ENCODE results near the gene TAGLN3. TPM values are rescaled to one million over a fixed set of nuclear protein-coding genes. Genes with fewer than 3 reads are reported as not detected.
"Not testable (repeated sequence)": the region's sequence is repeated elsewhere in the genome, so short reads cannot be mapped to it uniquely, and the experiment has no call there.

Gene TAGLN3
- total and polyA plus RNA-seq, 2 experiments from 2014 or later = 1.6 TPM

DNA sequence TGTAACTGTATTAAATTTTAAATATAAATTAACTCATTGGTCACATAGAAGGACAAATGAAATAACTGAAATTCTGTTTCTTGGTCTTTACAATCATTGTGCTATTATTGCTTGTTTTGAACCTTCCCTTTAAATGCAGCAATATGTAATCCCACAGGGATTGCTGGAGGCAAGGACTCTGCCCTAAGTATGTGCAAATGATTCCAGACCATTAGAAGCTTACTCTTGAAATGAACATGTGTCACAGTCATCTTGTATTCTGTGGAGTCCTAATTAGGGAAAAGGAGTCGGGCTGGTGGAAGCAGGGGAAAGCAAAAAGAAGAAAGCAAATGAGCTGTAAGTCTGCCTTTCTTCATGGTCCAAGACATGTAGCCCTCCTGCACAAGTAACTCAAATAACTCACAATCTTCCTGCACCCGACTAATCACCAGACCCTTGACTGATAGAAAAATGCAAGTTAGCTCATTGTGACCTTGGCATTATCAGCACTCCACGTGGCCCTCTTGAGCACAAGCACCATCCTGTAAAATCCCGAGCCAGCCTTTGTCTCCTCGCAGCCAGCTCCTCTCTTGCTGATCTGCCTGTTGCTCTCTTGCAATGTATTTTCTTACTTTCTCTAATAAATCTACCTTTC is 33.5 kb downstream of the TAGLN3 start:
- Histone ChIP-seq H3K27me3 (peaks cover 5% of the 10 kb centered on the region), H3K9me3 (ENCODE audit: low read depth) (no peaks in the 10 kb centered on the region), H3K4me3 (no peak overlapping the region), H3K27ac (no peak overlapping the region), H3K4me1 (ENCODE audit: low read depth) (peaks cover 33% of the 10 kb centered on the region), H3K36me3 (no peaks in the 10 kb centered on the region)
- TF ChIP-seq, protein P1, sequence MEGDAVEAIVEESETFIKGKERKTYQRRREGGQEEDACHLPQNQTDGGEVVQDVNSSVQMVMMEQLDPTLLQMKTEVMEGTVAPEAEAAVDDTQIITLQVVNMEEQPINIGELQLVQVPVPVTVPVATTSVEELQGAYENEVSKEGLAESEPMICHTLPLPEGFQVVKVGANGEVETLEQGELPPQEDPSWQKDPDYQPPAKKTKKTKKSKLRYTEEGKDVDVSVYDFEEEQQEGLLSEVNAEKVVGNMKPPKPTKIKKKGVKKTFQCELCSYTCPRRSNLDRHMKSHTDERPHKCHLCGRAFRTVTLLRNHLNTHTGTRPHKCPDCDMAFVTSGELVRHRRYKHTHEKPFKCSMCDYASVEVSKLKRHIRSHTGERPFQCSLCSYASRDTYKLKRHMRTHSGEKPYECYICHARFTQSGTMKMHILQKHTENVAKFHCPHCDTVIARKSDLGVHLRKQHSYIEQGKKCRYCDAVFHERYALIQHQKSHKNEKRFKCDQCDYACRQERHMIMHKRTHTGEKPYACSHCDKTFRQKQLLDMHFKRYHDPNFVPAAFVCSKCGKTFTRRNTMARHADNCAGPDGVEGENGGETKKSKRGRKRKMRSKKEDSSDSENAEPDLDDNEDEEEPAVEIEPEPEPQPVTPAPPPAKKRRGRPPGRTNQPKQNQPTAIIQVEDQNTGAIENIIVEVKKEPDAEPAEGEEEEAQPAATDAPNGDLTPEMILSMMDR (IDR thresholded peaks at IDR 0.05; ENCODE audit: low read depth, low read length) = no peak
- peak in 1 of 2 donors; percentile 39 for DNase-seq (ENCODE audit: low read depth in 1 of 2, low spot score in 1 of 2)

- TF ChIP-seq, protein P1 (IDR thresholded peaks at IDR 0.05; ENCODE audit: low read depth, low read length) = no peak
- Histone ChIP-seq H3K27me3 (peaks cover 11% of the 10 kb centered on the region), H3K36me3 (no peaks in the 10 kb centered on the region), H3K4me1 (ENCODE audit: low read depth) (peaks cover 17% of the 10 kb centered on the region), H3K9me3 (ENCODE audit: low read depth) (no peaks in the 10 kb centered on the region), H3K4me3 (no peak within 1 kb of the TSS), H3K27ac (no peak within 1 kb of the TSS)
- DNase-seq (ENCODE audit: low read depth in 1 of 2, low spot score in 1 of 2) = no peak
Observed at GRCh38 chr3:112034436-112034835, 35.7 kb downstream of the TAGLN3 start, which contains the start of gene TMPRSS7. TMPRSS7 (plus strand) TSS chr3:112034736; CDS start chr3:112034846, 110 bp downstream.

DNA sequence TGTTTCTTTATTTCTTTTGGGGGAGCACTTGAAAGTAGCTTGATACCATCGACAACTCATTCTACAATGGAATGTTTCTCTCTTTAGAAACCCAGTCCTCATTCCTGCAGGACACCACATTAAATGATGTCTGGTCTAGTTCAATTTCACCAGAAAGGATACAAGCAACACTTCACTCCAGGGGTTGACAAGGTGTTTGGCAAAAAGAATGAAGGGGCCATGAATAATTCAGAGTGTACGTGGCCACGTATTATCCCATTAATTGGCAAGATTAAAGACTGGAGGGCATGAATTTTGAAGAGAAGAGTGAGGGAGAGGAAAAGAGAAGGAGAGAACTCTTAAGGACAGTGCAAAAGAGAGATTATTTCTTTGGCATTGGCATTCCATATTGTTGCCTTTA is 36.5 kb downstream of the TAGLN3 start:
- Histone ChIP-seq H3K36me3 (no peaks in the 10 kb centered on the region), H3K27me3 (peaks cover 18% of the 10 kb centered on the region), H3K4me1 (ENCODE audit: low read depth) (peaks cover 15% of the 10 kb centered on the region), H3K27ac (no peak overlapping the region), H3K9me3 (ENCODE audit: low read depth) (no peaks in the 10 kb centered on the region), H3K4me3 (no peak overlapping the region)
- TF ChIP-seq, protein P1 (IDR thresholded peaks at IDR 0.05; ENCODE audit: low read depth, low read length) = no peak
- peak in 1 of 2 donors; percentile 19 for DNase-seq (ENCODE audit: low read depth in 1 of 2, low spot score in 1 of 2)

DNA sequence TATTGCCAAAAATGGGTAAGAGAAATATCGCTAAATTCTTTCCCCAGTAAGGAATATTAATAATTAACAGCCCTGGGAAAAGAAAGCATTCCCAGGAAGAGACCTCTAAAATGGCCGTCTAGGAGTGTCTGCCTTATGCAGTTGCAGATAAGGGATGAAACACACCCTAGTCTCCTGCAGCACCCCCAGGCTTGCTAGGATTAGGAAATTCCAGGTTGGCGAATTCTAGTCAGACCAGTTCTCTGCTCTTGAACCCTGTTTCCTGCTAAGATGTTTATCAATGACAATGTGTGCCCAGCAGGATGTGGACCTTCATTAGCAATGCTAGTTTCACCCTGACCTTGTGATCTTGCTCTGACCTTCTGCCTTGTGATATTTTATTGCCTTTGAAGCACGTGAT is 38.5 kb downstream of the TAGLN3 start:
- DNase-seq (ENCODE audit: low read depth in 1 of 2, low spot score in 1 of 2); H3K27ac ChIP-seq; H3K9me3 ChIP-seq (ENCODE audit: low read depth); H3K4me3 ChIP-seq; H3K36me3 ChIP-seq: not testable (repeated sequence)
- peaks cover 13% of the 10 kb centered on the region for H3K4me1 ChIP-seq (ENCODE audit: low read depth)
- H3K27me3 ChIP-seq = peaks cover 23% of the 10 kb centered on the region

DNA sequence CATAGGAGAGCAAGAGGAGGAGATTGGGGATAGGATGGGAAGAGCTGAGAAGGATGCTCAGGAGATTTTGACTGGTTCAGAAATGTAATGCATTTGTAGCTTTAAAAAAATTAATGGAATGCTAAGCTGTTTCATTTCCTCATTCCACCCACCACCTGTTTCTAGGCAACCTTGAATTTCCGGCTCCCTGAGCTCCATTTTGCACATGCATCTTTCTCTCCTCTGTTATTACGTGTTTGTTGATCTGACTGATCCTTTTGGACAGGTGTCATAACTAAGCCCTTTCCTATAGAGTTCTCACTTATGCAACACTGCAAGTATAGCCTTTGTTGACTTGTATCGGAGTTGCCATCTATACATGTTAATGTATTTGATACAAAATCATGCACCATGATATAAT is 40.1 kb downstream of the TAGLN3 start:
- peak in 1 of 2 donors; percentile 14 for DNase-seq (ENCODE audit: low read depth in 1 of 2, low spot score in 1 of 2)
- Histone ChIP-seq H3K4me1 (ENCODE audit: low read depth) (peaks cover 22% of the 10 kb centered on the region), H3K4me3 (no peak overlapping the region), H3K27me3 (peaks cover 25% of the 10 kb centered on the region), H3K36me3 (no peaks in the 10 kb centered on the region), H3K9me3 (ENCODE audit: low read depth) (no peaks in the 10 kb centered on the region), H3K27ac (no peak overlapping the region)
- TF ChIP-seq, protein P1 (IDR thresholded peaks at IDR 0.05; ENCODE audit: low read depth, low read length) = no peak

GRCh38 chr3:112041321-112041720 is 42.6 kb downstream of the TAGLN3 start:
- Histone ChIP-seq H3K4me3 (no peak overlapping the region), H3K27ac (no peak overlapping the region), H3K36me3 (no peaks in the 10 kb centered on the region), H3K27me3 (peaks cover 40% of the 10 kb centered on the region), H3K4me1 (ENCODE audit: low read depth) (peaks cover 14% of the 10 kb centered on the region), H3K9me3 (ENCODE audit: low read depth) (no peaks in the 10 kb centered on the region)
- no peak for DNase-seq (ENCODE audit: low read depth in 1 of 2, low spot score in 1 of 2)
- TF ChIP-seq, protein P1 (IDR thresholded peaks at IDR 0.05; ENCODE audit: low read depth, low read length) = no peak
